GM18870 (cell line): ENCODE data around the gene RASSF3.
"Not testable (repeated sequence)": the region's sequence is repeated elsewhere in the genome, so short reads cannot be mapped to it uniquely, and the experiment has no call there.

Experiments used
- ATAC-seq: cut with Tn5 transposase; IDR thresholded peaks from one replicate; pipeline ENCODE4 v1.9.1; 2021; ENCODE audit warnings: moderate library complexity; ENCODE audit not compliant: unreplicated experiment

RASSF3 gene

GRCh38 chr12:64633011-64633939 is 23.0 kb downstream of the RASSF3 start:
- ATAC-seq = no peak

DNA sequence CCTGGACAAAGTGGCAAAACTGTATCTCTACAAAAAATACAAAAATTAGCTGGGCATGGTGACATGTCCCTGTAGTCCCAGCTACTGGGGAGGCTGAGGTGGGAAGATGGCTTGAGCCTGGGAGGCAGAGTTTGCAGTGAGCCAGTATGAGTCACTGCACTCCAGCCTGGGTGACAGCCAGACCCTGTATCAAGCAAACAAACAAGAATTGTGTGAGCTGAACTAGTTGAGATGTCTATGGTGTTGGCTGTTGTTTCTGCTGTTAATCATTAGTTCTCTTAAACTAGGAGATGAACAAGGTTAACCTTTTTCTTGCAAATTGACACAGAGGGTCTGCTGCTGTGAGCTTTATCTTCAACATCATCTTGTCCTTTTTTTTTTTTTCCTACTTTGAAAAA is 23.6 kb downstream of the RASSF3 start:
- ATAC-seq = no peak

GRCh38 chr12:64634508-64635092 is 24.3 kb downstream of the RASSF3 start:
- ATAC-seq = no peak

DNA sequence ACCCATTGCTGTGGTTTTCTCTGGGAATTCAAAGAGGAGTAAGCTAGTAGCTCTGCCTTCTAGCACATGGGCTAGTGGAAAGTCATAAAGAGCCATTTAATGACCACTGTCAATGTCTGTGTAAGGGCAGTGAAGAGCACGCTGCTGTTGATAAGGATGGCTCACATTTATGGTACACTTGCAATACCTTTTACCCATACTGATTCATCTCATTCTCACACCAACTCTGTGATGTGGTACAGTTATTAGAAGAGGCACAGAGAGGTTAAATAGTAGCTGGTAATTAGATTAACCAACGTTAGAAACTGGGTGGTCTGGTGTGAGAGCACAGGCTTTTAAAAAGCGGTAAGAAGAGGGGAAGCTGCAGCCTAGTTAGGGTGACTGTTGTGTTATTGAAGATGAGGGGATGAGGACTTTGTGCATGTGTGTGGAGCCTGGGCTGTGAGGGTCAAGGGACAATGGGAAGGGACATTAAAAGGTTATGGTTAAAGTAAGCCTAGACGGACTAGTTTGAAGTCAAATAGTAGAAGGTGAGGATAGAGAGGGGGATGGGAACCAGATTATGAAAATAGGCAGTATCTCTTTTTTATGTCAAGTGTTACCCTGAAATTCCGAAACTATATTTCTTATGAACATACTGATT is 25.2 kb downstream of the RASSF3 start:
- ATAC-seq = no peak

GRCh38 chr12:64636856-64637255 is 26.6 kb downstream of the RASSF3 start:
- ATAC-seq = no peak

DNA sequence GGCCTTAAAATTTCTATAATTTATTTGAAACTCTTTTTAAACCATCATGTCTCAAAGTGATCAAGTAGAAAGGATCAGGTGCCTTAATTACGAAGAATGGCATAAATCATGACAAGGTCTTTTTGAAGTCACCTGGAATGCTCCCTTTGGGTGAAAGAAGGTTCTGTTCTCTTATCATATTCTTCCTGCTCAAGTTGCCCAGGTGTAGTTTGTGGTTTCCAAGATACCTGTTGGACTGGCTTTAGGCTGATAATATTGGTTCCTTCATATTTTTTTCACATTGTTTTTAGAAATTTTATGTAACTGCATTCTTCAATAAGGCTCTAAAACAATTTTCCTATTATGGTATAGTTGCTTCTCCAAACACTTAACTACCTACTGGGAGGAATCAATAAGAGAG is 29.2 kb downstream of the RASSF3 start:
- ATAC-seq = no peak

GRCh38 chr12:64646318-64646717 is 36.0 kb downstream of the RASSF3 start:
- no peak for ATAC-seq

DNA sequence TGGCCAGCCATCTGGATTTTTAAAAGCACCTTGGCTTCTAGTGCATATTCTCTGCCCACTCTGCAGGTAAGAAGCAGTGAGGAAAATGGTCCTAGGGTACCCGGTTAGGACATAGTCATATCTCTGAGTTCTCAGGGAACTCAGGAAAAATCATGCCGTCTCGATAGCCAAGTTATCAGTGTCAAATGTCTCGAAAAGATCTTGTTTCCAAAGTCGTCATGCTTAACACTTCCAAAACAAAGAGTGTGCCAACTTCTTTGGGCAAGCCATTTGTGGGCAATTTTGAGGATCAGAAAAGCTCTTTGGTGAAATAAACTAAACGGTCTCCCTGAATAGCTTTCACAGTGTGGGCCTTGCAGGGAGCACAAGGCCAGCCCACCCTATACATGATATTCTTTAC is 39.2 kb downstream of the RASSF3 start:
- no peak for ATAC-seq

DNA sequence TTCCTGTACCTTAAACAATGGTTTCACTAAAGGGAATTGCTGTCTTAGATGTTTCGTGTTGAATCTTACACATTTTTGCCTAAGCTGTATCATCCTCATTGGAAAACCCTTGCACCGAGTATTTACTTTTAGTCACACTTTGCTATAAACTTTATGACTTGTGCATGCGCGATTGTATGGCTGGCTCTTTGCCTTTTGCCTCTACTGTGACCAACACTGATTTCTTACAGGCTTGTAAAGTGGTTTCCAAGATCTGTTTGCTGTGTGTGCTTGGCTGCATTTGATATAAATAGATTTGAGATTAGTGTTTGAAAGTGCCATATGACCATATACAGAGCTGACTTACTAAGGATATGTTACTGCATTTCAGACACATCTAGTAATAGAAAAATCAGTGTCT is 40.5 kb downstream of the RASSF3 start:
- ATAC-seq = no peak

DNA sequence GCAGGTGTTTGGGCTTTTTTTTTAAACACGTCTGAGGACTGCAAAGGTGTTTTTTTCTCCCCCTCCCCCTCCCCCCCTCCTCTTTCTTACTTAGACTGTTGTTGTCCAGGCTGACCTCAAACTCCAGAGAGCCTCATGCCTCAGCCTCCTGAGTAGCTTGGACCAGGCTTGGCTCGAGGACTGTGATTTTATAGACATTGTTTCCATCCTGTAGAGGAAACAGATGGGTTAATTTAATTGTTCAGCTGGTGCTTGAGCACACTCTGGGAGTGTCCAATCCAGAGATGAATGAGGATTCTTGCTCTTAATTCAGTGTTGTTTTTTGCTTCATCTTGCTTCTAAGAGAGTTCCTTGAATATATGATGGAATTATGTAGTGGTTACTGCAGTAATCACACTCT is 42.1 kb downstream of the RASSF3 start:
- ATAC-seq = no peak

DNA sequence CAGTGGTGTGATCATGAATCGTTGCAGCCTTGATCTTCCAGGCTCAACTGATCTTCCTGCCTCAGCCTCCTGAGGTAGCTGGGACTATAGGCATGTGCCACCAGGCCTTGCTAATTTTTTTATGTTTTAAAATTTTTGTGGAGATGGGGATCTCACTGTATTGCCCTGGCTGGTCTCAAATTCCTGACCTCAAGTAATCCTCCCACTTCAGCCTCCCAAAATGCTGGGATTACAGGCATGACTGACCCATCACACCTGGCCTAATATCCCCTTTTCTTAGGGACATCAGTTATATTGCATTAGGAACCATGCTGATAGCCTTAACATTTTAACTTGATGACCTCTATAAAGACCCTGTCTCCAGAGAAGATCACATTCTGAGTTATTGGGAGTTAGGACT is 42.8 kb downstream of the RASSF3 start:
- ATAC-seq = no peak

DNA sequence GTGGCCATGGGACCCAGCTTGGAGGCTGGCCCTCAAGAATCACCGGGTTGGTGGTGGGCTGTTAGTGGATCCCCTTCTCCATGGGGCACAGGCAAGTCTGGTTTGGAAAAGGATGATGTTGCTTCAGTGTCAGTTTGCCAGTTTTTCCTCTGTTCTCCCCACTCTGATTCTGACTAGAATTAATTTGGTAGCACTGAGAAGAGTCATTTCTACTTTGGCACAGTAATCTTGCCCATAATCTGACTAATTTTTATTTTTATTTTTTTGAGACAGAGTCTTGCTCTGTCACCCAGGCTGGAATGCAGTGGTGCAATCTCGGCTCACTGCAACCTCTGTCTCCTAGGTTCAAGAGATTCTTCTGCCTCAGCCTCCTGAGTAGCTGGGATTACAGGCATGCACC is 43.6 kb downstream of the RASSF3 start:
- ATAC-seq = not testable (repeated sequence)

GRCh38 chr12:64655141-64655540 is 44.8 kb downstream of the RASSF3 start:
- no peak for ATAC-seq

DNA sequence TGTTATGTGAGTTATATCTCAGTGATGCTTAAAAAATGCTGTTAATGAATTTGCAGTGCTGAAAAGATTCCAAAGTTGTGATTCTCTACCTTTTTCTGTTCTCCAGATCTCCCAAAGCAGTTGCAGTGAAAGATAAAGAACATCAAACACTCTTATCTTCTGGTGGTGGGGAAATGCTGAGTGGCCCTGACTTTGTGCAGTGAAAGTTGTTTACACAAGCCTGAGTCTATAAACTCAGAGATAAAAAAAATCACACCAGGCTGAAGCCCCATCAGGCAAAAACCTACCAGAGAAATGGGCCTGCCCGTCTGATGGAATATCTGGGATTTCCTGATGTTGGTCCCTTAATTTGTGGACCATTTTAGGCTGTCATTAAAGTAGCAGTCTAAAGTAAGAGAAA is 46.1 kb downstream of the RASSF3 start:
- ATAC-seq = no peak

GRCh38 chr12:64658892-64659481 is 48.7 kb downstream of the RASSF3 start:
- no peak for ATAC-seq

- ATAC-seq = peak; percentile 57
These were observed 50.1 kb downstream of the RASSF3 start for GRCh38 chr12:64660237-64661018.

GRCh38 chr12:64663015-64663414 is 52.7 kb downstream of the RASSF3 start:
- ATAC-seq = no peak

DNA sequence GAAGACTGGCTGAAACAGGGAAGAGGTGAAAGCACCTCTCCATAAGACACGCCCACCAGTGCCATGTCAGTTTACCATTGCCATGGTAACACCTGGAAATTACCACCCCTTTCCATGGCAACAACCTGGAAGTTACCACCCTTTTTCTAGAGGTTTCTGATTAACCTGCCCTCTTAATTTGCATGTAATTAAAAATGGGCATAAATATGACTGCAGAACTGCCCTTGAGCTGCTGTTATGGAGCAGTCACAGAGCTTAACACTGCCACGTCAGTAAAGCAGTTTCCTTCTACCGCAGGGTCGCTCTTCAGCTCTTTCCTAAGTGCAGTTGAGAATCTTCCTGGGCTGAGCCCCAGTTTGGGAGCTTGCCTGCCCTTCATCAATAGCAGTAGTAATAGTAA is 55.2 kb downstream of the RASSF3 start:
- ATAC-seq = peak; percentile 37

DNA sequence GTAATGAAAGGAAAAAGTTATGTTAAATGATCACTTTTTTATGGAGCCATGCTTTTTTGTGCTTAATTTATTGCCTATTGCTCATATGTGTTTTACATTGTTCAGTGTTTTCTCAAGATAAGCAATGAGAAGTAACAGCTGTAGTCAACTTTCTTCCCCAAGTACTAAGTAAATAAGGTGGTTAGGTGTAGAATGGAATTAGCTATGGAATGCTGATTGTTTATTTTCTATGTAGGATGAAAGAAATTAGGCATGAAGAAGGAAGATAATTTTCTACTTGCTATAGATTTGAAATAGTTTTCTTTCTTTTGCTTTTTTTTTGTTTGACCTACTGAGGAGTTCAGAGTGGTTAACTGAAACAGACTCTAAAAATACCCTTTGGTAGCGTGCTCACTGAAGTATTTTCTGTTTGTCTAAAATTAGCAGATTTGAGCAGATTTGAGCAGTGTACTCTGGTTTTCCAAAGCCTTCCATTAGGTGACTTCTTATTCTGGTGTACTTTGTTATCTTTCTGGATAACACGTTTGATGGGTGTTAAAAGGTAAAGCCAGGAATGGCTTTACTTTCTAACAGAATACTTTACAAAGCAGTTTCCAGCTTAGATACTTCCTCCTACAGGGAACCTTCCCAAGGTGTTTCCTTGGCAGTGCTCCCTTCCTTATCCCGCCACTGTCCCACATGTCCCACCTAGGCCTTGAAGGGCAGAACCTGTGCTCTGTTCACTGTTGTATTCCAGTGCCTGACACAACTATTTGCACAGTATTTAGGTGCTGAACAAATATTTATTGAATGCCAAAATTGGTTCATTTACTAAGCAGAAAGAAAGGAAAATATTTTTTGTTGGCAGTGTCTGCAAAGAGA is 56.0 kb downstream of the RASSF3 start:
- no peak for ATAC-seq

- no peak for ATAC-seq
These were observed 57.5 kb downstream of the RASSF3 start for GRCh38 chr12:64667793-64668192.
